ENCODE data around the gene ELL.

The ELL gene

DNA sequence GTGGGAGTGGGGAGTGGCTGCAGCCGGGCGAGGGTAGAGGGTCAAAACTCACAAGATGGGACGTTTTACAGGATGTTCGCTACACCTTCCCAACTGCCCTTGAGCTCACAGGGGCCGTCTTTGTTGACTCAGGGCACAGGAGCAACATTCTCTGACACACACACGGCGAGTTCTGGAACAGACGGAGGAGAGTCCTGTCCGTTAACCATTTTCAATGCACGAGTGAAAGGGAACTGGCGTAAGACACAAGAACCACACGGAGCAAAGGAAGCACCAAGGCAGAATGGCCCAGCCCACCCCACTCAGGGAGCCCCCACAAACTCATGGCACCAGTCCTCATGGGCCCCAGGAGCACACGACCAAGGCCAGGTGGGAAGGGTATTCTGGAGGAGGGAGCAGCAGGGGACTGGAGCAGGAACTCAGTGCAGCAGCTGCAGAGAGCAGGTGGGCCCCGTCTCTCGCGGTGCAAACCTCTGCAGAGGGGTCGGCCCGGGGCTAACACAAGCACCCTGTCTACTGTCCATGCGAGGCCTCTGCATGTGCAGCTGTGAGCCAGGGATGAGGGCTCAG lies 46.0 kb downstream of the ELL start:
- H3K4me3 ChIP-seq (replicated peaks; ENCODE audit: insufficient read depth, low read length), result no peak overlapping the region
- H3K27ac ChIP-seq (replicated peaks), result no peak overlapping the region
- no peak for DNase-seq (ENCODE audit: low read depth in 1 of 2, low spot score in 1 of 2)
- H3K27me3 ChIP-seq (ENCODE audit: insufficient read depth, poor library complexity, severe bottlenecking), result no peaks in the 10 kb centered on the region
- no peak for TF ChIP-seq POLR2AphosphoS5 (IDR thresholded peaks at IDR 0.05; ENCODE audit: low read depth)
- no peak for TF ChIP-seq REST (IDR thresholded peaks at IDR 0.05; ENCODE audit: insufficient replicate concordance, low read depth)

DNA sequence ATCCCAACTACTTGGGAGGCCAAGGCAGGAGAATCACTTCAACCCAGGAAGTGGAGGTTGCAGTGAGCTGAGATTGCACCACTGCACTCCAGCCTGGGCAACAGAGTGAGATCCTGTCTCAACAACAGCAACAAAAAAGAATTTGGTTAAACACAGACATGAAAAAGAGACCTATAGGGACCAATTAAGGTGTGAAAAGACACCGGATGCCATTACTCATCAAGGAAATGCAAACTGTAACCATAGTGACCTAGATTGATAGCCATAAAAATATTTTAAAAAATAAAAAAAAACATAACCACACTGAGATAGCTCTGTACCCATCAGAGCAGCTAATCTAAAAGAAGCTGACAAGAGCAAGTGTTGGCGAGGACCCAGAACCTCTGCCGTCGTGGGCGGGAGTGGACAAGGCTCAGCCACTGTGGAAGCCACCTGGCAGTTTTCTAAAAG lies 46.8 kb downstream of the ELL start:
- no peak for DNase-seq (ENCODE audit: low read depth in 1 of 2, low spot score in 1 of 2)
- no peak overlapping the region for H3K4me3 ChIP-seq (replicated peaks; ENCODE audit: insufficient read depth, low read length)
- TF ChIP-seq CTCF (IDR thresholded peaks at IDR 0.05; ENCODE audit: insufficient read depth, low read length) (no peak), POLR2AphosphoS5 (IDR thresholded peaks at IDR 0.05; ENCODE audit: low read depth) (no peak), GABPA (IDR thresholded peaks at IDR 0.05; ENCODE audit: low read depth) (no peak)
- no peak overlapping the region for H3K27ac ChIP-seq (replicated peaks)
- no peaks in the 10 kb centered on the region for H3K27me3 ChIP-seq (ENCODE audit: insufficient read depth, poor library complexity, severe bottlenecking)

DNA sequence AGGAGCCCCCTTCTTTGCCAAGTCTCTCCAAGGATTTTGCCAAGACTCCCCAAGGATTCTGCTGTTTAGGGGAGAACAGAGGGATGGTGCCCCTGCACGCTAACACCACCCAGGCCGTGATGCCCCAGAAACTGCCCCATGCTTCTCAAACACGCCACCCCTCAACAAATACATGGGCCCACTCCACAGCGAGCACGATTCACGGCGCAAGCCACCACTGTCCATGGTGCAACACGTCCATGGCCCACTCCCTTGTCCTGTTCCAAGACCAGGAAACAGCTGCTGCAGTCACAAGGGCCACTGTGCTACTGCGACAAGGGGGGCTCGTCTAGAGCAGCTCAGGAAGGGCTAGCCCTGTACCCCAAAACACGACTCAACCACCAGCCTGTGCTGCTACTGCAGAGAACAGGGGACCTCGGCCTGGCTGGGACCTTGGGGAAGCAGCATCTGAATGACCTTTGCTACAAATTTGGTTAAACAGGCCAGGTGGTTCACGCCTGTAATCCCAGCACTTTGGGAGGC lies 47.4 kb downstream of the ELL start:
- TF ChIP-seq GABPA (IDR thresholded peaks at IDR 0.05; ENCODE audit: low read depth) (no peak), CTCF (IDR thresholded peaks at IDR 0.05; ENCODE audit: insufficient read depth, low read length) (no peak), SPI1 (IDR thresholded peaks at IDR 0.05; ENCODE audit: borderline replicate concordance, low read depth) (no peak)

GRCh38 chr19:18473706-18474087 lies 48.2 kb downstream of the ELL start:
- H3K27ac ChIP-seq (replicated peaks), result no peak overlapping the region

More for the DNA sequence above, 47.4 kb downstream of the ELL start:
- H3K4me3 ChIP-seq (replicated peaks; ENCODE audit: insufficient read depth, low read length), result no peak overlapping the region
- no peak overlapping the region for H3K27ac ChIP-seq (replicated peaks)
- no peak for DNase-seq (ENCODE audit: low read depth in 1 of 2, low spot score in 1 of 2)
- H3K27me3 ChIP-seq (ENCODE audit: insufficient read depth, poor library complexity, severe bottlenecking), result no peaks in the 10 kb centered on the region

More at GRCh38 chr19:18473706-18474087, 48.2 kb downstream of the ELL start:
- TF ChIP-seq SPI1 (IDR thresholded peaks at IDR 0.05; ENCODE audit: borderline replicate concordance, low read depth) (no peak), POLR2AphosphoS5 (IDR thresholded peaks at IDR 0.05; ENCODE audit: low read depth) (no peak), GABPA (IDR thresholded peaks at IDR 0.05; ENCODE audit: low read depth) (no peak), REST (IDR thresholded peaks at IDR 0.05; ENCODE audit: insufficient replicate concordance, low read depth) (no peak), CTCF (IDR thresholded peaks at IDR 0.05; ENCODE audit: insufficient read depth, low read length) (no peak)
- Histone ChIP-seq H3K27me3 (ENCODE audit: insufficient read depth, poor library complexity, severe bottlenecking) (no peaks in the 10 kb centered on the region), H3K4me3 (replicated peaks; ENCODE audit: insufficient read depth, low read length) (no peak overlapping the region)
- DNase-seq (ENCODE audit: low read depth in 1 of 2, low spot score in 1 of 2), result no peak

All from HL-60 (cell line).